Kasumi-1 (cell line): ENCODE results near the gene STAM2.
"Not testable (repeated sequence)": the region's sequence is repeated elsewhere in the genome, so short reads cannot be mapped to it uniquely, and the experiment has no call there.

ENCODE experiments used
- DNase-seq, 2 experiments: peaks; one replicate each; lab custom pipeline; 2025; lab: John Stamatoyannopoulos, UW

STAM2 gene

GRCh38 chr2:152172201-152172785 lies 3.3 kb downstream of the STAM2 start:
- DNase-seq = not testable (repeated sequence)

GRCh38 chr2:152171718-152172117 lies 3.8 kb downstream of the STAM2 start:
- no peak for DNase-seq

GRCh38 chr2:152169158-152169557 lies 6.4 kb downstream of the STAM2 start:
- DNase-seq = not testable (repeated sequence)

- not testable (repeated sequence) for DNase-seq
Observed at GRCh38 chr2:152167470-152167869, 8.1 kb downstream of the STAM2 start.

- DNase-seq = no peak
Observed at GRCh38 chr2:152167065-152167464, 8.5 kb downstream of the STAM2 start.

- DNase-seq = no peak
Observed at GRCh38 chr2:152166633-152167032, 8.9 kb downstream of the STAM2 start.

DNA sequence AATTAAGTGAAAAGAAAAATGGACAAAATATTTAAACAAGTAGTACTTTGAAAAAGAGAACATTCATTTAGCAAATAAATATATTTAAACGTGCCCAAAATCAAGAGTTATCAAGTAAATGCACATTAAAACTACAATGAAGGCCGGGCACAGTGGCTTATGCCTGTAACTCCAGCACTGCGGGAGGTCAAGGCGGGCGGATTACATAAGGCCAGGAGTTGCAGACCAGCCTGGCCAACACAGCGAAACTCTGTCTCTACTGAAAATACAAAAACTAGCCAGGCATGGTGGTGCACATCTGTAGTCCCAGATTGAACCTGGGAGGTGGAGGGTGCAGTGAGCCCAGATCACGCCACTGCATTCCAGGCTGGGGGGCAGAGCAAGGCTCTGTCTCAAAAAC lies 9.8 kb downstream of the STAM2 start:
- DNase-seq = no peak

DNA sequence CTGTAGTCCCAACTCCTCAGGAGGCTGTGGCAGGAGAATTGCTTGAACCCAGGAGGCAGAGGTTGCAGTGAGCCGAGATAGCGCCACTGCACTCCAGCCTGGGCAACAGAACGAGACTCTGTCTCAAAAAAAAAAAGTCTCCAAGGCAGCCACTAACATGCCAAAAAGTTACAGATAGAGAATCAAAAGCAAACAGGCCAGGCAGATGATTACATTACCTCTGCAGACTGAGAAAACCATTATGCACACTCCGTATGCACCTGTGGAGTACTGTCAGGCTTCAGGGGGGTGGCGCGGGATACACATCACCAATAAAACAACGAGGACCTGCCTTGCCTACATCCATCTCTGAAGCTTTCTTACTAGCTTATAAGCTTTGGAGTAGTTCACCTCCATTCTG lies 10.3 kb downstream of the STAM2 start:
- DNase-seq = no peak

DNA sequence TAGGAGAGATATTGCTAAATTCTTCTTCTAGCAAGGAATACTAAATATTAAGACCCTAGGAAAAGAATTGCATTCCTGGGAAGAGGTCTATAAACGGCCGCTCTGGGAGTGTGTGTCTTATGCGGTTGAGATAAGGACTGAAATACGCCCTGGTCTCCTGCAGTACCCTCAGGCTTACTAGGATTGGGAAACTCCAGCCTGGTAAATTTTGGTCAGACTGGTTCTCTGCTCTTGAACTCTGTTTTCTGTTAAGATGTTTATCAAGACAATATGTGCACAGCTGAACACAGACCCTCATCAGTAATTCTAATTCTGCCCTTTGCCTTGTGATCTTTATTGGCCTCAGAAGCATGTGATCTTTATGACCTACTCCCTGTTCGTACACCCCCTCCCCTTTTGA lies 11.9 kb downstream of the STAM2 start:
- DNase-seq = not testable (repeated sequence)

- no peak for DNase-seq
Observed at GRCh38 chr2:152162141-152162540, 13.4 kb downstream of the STAM2 start.

- no peak for DNase-seq
Observed at GRCh38 chr2:152161598-152161997, 14.0 kb downstream of the STAM2 start.

DNA sequence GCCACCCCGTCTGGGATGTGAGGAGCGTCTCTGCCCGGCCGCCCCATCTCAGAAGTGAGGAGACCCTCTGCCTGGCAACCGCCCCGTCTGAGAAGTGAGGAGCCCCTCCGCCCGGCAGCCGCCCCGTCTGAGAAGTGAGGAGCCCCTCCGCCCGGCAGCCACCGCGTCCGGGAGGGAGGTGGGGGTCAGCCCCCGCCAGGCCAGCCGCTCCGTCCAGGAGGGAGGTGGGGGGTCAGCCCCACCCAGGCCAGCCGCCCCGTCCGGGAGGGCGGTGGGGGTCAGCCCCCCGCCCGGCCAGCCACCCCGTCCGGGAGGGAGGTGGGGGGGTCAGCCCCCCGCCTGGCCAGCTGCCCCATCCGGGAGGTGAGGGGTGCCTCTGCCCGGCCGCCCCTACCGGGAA lies 15.2 kb downstream of the STAM2 start:
- DNase-seq = not testable (repeated sequence)

- no peak for DNase-seq
Observed at GRCh38 chr2:152157253-152157652, 18.3 kb downstream of the STAM2 start.

DNA sequence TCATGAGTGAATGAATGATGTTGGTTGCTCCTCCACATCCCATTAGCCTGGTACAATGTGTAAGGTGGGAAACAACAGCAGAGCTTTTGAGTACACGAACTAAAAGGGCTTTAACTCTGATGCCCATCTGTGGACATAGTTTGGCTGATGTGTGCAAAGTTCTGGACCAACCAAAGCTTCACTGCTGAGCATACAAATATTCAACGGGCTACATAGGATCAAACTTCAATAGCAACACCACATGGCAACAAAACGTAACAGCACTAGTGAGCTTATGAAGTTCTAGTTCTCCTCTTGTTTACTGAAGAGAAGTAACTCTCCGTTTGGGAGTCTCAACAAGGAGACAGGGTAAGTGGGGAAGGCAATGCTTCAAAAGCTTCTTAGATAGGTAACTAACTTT lies 20.4 kb downstream of the STAM2 start:
- DNase-seq = peak; percentile 23 to 29

DNA sequence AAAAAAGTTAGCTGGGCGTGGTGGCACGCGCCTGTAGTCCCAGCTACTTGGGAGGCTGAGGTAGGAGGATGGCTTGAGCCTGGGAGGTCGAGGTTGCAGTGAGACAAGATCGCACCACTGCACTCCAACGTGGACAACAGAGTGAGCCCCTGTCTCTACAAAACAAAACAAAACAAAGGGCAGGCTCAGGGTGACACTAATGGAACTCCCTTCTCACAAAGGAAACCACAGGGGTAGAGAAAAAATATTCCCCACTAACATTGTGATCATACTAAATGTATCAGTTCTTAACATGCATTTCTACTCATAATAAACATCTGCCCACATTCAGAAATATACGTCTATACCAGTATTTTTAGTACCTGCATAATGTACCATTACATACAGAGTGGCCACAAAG lies 21.1 kb downstream of the STAM2 start:
- DNase-seq = no peak

DNA sequence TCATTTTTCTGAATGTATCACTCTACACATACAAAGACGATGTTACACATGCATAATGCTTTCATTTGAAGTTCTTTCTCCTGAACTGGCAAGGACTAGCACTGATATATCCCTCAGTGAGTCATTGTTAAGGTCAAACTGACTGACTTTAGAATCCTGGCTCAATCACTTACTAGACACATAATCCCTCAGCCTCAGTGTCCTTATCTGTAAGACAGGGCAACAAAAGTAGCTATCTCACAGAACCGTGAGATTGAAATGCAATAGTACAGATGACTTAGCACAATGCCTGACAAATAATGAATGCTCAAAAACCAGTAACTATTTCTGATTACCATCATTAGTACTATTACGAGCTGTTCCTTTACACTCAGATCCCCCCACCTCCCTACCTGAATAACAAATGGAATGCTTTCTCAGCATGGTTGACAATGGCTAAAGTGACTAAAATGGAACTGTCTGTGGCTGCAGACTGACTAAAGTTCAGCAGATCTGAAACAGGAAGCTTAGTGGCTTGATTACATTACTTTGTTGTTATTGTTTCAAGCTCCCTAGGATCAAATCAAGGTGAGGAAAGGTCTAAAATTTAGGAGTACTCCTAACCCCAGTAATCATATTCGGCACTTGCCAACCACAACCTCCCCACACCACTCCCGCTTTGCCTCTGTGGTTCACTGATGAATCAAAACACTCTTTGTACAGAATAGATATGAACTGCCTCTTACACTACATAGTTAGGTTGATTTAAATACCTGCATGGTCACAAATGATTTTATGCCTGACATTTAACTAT lies 40.9 kb downstream of the STAM2 start:
- no peak for DNase-seq

GRCh38 chr2:152132306-152132705 lies 43.3 kb downstream of the STAM2 start:
- no peak for DNase-seq

DNA sequence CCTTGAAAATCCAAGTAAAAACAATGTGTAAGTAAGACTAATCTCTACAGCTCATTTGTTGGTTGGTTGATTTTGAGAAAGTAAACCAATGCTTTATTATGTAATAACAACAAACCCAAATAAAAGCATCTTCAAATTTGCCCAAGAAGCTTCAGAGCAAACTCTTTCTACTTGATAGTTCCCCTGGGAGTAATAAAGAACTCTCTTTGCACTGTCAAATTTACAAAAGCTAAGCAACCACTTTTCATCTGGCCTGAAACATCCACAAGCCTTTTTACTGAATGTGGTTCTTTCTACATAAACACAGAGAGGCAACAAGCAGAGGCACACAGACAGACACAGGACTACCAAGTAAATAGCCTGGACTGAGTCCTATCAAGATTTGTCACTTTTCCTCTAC lies 47.9 kb downstream of the STAM2 start:
- no peak for DNase-seq

DNA sequence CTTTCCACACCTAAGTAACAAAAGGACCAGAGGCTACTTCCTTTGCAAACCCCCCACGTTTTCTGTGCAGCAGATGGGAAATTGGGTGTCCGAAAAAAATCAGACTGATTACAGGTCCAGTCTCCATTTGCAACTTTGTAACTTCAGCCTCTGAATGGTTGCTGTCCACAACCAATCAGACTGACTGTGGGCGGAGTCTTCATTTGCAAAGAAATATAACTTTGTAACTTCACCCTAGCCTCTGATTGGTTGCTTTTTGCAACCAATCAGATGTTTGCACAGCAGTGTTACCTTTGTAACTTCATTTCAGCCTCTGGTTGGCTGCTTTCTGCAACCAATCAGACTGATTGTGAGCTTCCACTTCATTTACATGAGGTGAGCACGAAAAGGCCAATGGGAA lies 48.9 kb downstream of the STAM2 start:
- DNase-seq = no peak

DNA sequence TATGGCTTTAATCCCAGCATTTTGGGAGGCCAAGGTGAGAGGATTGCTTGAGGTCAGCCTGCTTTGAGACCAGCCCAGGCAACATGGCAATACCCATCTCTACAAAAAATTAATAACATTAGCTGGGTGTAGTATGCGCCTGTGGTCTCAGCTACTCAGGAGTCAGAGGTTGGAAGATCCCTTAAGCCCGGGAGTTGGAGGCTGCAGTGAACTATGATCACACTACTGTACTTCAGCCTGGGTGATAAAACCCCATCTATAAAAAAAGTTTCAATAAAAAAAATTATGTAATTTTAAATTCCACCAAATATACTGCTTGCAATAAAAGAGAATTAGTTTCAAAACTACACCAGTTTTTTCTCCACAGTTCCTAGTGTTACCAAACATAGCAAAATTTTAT lies 53.4 kb downstream of the STAM2 start:
- DNase-seq = no peak

- DNase-seq = no peak
Observed at GRCh38 chr2:152120430-152120829, 55.1 kb downstream of the STAM2 start.

GRCh38 chr2:152115952-152116351 lies 59.6 kb downstream of the STAM2 start:
- peak; percentile 39 to 62 for DNase-seq

DNA sequence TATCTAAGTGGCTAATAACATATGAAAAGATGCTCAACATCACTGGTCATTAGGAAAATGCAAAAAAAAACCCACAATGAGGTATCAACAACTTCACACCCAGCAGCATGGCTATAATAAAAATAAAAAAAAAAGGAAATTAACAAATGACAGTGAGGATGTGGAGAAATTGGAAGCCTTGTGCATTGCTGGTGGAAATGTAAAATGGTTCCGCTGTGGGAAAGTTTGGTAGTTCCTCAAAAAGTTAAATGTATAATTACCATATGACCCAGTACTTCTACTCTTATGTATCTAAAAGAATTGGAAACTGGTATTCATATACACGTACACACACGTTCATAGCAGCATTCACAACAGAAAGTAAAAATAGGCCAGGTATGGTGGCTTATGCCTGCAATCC lies 61.2 kb downstream of the STAM2 start:
- DNase-seq = no peak

DNA sequence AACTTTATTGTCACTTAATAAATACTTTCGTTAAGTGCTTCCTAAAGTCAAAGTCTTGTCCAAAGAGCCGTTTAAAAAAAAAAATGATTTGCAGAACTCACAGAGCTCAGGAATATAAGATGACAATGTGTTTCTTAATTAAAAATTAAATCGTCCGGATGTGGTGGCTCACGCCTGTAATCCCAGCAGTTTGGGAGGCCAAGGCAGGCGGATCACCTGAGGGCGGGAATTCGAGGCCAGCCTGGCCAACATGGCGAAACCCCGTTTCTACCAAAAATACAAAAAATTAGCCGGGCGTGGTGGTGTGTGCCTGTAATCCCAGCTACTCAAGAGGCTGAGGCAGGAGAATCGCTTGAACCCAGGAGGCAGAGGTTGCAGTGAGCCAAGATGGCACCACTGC lies 68.4 kb downstream of the STAM2 start:
- DNase-seq = not testable (repeated sequence)
